GM04503 (cell line): ENCODE data around the gene ATR.
"Not testable (repeated sequence)": the region's sequence is repeated elsewhere in the genome, so short reads cannot be mapped to it uniquely, and the experiment has no call there.

Experiments used
- DNase-seq: peaks from one replicate; pipeline ENCODE4 v3.0.0-alpha.2; 2012; ENCODE audit warnings: low read depth

Gene ATR

DNA sequence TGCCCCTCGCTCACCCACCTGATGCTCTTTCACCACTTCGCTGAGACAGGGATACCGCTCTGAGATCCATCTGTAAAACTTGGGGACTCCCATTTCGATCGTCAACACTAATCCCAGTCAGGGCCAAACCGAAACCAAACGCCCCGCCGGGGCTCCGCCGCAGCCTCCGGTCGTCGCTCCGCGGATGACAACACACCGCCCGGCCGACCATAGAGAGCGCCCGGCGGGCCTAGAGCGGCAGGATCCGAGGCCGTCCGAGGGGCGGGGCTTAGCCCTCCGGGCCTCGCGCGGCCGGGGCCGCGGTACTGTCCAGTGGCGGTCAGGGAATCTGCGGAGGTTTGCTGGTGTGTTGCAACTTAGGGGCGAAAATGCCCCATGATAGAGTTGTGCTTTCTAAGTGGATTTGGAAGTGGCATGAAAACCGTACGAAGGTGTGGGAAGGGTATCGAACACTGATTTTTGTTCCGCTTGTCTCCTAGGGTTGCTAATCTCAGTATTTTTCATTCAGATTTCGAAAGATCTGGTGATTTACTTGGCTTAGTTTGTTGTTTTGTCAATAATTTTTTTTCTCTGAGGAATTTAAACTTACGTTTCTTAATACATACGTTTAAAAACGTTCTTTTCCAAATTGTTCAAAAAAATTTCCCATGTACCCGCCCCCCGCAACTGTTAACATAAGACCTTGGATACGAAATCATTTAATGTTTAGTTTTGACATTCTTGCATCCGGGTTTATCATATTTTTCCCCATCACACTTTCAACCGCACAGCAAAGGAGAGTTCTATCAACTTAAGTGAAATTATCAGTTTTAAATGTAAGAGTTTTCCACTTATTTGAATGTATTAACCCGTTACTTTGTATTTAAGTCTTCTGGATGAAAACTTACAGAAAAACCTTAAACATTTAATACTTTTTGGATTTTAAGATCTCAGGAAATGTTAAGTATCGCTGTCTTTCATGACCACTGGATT is 130.4 kb downstream of the ATR start, which contains the start of gene XRN1:
Gene XRN1 (minus strand): TSS at position 186 of the 972 bp plus-strand sequence. CDS start 93 bp downstream, at position 93.
- peak; percentile 68 for DNase-seq

DNA sequence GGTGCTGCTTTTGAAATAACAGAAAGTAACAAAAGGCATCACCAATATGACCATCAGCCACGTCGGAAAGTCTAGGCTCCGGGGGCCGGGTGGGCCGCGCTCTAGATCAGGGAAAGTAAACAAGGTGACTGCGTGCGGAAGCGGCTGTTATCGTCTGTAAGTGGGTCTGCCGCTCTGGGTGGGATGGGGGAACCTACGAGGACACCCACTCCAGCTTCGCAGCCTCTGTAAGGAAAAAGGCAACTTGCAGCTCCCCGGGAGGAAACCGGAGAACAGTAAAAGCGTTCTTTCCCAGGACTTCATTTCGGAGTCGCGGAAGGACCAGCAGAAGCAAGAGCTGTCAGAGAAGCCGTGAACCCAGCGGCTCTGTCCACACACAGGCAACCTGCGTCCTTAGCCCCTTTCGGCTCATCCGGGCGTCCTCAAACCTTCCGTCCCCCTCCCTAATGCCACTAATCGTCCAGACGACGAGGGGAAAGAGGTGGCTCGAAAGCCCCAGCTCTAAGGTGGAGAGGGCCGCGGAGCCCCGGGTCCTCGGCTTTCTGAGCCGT is 131.2 kb downstream of the ATR start:
- peak; percentile 12 for DNase-seq

DNA sequence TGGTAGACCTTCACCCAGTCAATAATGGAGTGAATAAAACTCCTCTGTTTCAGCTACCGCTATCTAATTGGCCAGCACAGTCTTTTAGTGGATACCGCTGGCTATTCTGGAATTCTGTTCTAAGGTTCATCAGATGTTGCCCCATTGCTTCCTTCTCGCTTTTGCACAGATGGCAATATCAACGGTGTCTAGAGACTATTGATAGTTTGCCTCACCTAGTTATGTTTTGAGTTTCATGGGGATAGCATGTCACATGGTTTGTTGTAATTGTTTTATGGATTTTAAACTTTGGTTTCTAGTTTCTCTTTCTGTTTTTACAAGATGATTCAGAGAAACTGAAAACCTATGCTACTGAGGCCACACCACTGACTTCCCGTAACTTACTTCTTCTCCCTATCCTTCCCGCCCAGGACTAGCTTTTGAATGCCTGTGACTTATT is 132.7 kb downstream of the ATR start:
- peak; percentile 5 for DNase-seq

DNA sequence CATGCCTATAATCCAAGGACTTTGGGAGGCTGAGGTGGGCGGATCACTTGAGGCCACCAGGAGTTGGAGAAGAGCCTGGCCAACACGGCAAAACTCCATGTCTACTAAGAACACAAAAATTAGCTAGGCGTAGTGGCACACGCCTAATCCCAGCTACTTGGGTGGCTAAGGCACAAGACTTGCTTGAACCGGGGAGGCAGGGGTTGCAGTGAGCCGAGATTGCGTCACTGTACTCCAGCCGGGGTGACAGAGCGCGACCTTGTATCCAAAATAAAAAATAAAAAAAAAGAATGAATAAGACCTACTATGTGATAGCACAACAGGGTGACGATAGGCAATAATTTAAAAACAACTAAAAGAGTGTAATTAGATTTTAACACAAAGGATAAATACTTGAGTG is 134.2 kb downstream of the ATR start:
- no peak for DNase-seq

DNA sequence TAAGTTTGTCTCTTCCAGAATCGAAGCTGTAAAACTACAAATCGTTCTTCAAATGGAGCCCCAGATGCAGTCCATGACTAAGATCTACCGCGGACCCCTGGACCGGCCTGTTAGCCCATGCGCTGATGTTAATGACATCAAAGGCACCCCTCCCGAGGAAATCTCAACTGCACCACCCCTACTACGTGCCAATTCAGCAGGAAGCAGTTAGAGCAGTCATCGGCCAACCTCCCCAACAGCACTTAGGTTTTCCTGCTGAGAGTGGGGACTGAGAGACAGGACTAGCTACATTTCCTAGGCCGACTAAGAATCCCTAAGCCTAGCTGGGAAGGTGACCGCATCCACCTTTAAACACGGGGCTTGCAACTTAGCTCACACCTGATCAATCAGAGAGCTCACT is 135.5 kb downstream of the ATR start:
- not testable (repeated sequence) for DNase-seq

DNA sequence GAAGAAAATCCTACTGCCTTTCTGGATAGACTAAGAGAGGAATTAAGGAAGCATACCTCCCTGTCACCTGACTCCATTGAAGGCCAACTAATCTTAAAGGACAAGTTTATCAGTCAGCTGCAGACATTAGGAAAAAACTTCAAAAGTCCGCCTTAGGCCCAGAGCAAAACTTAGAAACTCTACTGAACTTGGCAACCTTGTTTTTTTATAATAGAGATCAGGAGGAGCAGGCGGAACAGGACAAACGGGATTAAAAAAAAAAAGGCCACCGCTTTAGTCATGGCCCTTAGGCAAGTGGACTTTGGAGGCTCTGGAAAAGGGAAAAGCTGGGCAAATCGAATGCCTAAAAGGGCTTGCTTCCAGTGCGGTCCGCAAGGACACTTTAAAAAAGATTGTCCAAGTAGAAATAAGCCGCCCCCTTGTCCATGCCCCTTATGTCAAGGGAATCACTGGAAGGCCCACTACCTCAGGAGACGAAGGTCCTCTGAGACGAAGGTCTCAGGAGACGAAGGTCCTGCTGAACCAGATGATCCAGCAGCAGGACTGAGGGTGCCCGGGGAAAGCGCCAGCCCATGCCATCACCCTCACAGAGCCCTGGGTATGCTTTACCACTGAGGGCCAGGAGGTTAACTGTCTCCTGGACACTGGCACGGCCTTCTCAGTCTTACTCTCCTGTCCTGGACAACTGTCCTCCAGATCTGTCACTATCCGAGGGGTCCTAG is 138.9 kb downstream of the ATR start:
- DNase-seq, result not testable (repeated sequence)

DNA sequence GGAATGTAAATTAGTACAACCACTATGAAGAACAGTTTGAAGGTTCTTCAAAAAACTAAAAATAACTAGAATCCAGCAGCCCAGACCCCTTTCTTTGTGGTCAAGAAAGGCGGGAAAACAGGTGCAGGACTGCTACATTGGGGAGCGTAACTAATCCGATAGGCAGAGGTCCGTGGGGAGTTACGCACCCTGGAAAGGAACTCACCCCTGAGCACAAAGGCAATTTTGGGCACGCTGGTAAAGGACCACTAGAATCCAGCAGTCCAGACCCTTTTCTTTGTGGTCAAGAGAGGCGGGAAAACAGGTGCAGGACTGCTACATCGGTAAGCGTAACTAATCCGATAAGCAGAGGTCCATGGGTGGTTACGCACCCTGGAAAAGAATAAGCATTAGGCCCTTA is 140.4 kb downstream of the ATR start:
- DNase-seq, result not testable (repeated sequence)

DNA sequence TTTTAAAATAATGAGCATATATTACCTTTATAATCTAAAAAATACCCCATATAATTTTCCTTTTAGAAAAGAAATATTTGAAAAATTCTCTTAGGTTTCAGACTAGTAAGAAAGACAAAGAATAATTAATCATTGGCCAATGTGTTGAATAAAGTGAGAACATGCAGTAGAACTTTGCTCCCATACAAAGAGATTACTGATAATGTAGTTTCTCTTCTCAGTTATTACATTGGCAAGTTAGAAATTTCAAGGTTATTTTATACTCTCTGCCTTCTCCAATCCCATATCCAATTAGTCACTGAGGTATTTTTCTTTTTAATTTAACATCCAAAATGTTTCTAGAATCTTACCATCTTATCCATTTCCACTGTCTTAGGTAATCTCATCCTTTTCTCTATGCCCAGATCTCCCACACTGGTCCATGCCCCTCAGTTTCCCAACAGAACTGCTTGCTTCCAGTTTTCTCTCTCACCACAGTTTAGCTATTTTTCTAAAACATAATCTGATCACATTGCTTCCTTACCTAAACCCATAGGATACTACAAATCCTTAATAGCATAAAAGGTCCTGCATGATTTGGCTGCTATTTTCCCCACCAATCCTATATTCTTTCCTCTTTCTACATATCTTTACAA is 141.5 kb downstream of the ATR start:
- no peak for DNase-seq

DNA sequence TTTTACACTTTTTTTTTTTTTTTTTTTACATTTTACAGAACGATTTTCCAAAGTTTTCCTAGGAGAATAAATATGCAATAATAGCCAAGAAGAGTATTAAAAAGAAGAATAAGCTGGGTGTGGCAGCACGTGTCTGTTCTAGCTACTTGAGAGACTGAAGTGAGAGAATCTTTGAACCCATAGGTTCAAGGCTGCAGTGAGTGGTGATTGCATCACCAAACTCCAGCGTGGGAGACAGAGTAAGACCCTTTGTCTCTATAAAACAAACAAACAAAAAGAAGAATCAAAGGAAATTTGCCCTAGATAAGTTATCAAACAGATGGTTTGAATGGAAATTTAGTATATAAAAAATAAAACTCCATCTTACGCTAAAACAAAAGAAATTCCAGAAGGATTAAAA is 144.0 kb downstream of the ATR start:
- DNase-seq, result no peak

DNA sequence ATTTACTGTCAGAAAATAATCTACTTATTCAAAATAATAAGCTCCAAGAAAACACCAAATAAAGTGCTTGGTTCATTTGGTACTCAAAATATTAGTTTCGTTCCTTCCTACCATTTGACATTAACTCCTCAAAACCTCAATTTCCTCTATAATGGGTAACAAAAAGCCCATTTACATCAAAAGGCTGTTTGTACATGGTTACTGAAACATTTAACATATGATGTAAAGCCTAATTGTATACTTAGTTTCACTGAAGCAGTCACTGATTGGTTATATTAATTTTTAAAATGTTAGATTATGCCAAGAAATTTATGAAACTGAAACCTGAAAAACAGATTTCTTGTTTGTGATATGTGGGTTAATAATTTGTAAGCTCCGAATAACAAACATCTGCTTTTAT is 145.4 kb downstream of the ATR start:
- DNase-seq, result no peak

DNA sequence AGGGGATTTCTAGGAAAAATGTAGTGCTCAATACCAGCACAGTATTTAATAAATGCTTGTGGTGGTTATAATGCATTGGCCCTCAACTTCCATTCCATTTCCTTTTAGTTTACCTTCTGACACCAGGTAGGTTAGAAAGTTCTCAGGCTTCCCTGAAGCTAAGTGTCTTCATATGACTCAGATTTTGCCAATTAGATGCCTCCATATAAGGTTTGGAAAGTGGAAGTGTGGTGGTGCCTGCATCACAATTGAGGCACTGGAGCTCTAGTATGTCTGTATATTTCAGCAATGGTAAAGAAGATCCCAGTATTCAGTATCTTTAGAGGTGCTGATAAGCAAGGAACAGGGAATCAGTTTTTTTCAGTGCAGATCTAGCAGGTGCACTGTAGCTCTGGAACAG is 149.0 kb downstream of the ATR start:
- DNase-seq, result no peak

DNA sequence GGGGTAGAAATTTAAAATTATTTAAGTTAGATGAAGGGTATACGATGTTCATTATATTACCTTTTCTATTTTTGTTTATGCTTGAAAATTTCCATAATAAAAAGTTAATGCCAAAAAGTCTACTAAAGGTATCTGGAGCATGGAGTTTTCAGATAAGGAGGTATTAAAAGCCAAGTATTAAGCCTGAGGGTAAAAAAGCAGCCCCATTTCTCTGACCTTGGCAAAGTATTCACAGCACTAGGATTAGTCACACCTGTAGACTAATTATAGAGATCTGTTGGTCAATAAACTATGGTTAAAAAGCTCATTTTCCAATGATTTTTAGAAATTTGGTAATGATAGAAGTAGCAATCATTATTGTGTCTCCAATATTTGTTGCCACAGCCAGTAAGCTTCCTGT is 153.8 kb downstream of the ATR start:
- DNase-seq, result no peak

DNA sequence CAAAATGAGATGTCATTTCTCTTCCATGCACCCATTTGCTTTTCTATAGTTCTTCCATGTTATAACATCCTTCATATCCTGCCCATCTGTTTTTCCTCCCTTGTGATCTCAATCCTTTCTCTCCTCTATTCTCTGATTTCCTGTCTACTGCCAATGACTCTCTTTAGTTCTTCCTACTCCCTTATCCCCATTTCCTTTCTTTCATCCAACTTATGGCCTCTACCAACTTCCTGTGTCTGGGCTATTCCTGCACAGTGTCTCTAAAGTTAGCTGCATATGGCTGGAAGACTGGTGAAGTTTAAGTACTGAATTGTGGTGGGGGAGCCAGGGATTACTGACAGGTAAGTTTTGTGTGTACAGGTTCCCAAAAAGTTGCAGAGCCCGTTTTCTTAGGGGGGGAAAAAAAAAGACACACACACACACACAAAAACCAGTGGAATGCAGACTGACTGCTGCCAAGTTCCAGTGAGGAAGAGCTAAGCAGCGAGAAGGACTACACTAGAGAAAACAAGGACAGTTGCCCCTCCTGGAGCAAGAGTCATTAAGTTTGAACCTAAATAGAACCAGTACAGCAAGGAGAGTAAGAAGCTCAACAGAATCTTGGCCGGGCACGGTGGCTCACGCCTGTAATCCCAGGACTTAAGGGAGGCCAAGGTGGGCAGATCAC is 159.5 kb downstream of the ATR start:
- no peak for DNase-seq

DNA sequence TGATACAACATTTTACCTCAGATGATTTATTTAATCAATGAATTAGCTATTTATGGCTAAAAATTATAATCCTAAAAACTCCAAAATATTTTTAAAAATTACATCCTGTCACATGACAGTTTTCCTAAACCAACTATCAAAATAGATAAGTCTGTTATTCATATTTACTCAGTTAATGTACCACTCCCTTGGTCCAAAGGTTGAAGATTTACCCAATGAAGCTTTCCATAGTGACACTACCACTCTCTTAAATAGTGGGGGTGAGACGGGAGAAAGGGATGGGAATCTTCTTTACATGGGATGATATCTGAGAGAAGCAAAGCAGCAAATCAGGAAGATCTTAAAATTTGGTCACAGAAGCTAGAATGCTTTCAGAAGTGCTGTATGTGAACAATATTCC is 161.2 kb downstream of the ATR start:
- no peak for DNase-seq

DNA sequence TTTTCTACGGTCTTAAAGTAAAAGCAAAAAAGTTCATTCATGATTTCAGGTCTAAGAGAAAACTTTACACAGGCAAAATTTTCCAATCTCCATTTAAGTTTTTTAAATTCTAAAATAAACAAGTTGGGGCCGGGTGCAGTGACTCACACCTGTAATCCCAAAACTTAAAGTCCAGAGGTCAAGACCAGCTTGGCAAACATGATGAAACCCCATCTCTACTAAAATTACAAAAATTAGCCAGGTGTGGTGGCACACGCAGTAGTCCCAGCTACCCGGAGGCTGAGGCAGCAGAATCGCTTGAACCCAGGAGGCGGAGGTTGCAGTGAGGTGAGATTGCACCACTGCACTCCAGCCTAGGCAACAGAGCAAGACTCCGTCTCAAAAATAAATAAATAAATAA is 178.0 kb downstream of the ATR start:
- not testable (repeated sequence) for DNase-seq
